Breast epithelium (tissue), 4 donors: ENCODE measurements around the gene TM9SF4. TPM values are rescaled to one million over a fixed set of nuclear protein-coding genes. Genes with fewer than 3 reads are reported as not detected.

Experiments
- DNase-seq, 2 donors: peaks; one replicate each; pipeline ENCODE4 v3.0.0-alpha.2; 2019; ENCODE audit warnings: low spot score in 2 of 2
- H3K27ac ChIP-seq, 2 donors: fragments of 200-600 bp; sonication (generic) in 1 of 2; one replicate each; pipeline ENCODE4 v1.5.1; 2016 to 2019; ENCODE audit warnings: mild to moderate bottlenecking in 1 of 2
- H3K27me3 ChIP-seq, 2 donors: fragments of 200-600 bp; sonication (generic) in 1 of 2; one replicate each; pipeline versions ENCODE4 v1.5.1 to v1.6.0; 2017 to 2019; ENCODE audit warnings: control low read depth in 1 of 2, mild to moderate bottlenecking in 1 of 2
- H3K36me3 ChIP-seq: fragments of 200-600 bp; one replicate; pipeline ENCODE4 v1.5.1; 2019
- H3K4me1 ChIP-seq, 2 donors: fragments of 200-600 bp; sonication (generic); one replicate each; pipeline ENCODE4 v1.5.1; 2016 to 2019; ENCODE audit warnings: control low read depth in 1 of 2
- H3K4me3 ChIP-seq, 3 donors: fragments of 200-600 bp; sonication (generic); 1 replicate in 2 of 3; 2 replicates in 1 of 3; pipeline ENCODE4 v1.5.1; 2016 to 2019; ENCODE audit warnings: mild to moderate bottlenecking in 3 of 3, moderate library complexity in 2 of 3
- H3K9me3 ChIP-seq, 2 donors: fragments of 200-600 bp; sonication (generic) in 1 of 2; one replicate each; pipeline ENCODE4 v1.5.1; 2016 to 2019; ENCODE audit warnings: control low read depth in 1 of 2
- CTCF ChIP-seq, 3 donors: fragments of 450-650 bp; IDR thresholded peaks; one replicate each; pipeline ENCODE4 v1.5.1; 2016 to 2017; ENCODE audit warnings: antibody characterized with exemption in 3 of 3, mild to moderate bottlenecking in 3 of 3, moderate library complexity in 3 of 3
- POLR2A ChIP-seq: fragments of 450-650 bp; IDR thresholded peaks from one replicate; pipeline ENCODE4 v1.6.1; 2016; ENCODE audit warnings: antibody characterized with exemption, mild to moderate bottlenecking, moderate library complexity
- POLR2AphosphoS5 ChIP-seq, 3 donors: sonication (generic); formaldehyde crosslinking; IDR thresholded peaks; one replicate each; pipeline ENCODE4 v1.6.1; 2017; ENCODE audit warnings: antibody characterized with exemption in 3 of 3
- intact Hi-C: fragments of 100-400 bp; cut with DNase I; formaldehyde crosslinking; loops from one replicate; pipeline ENCODE4 v1.15.1; 2023; ENCODE audit warnings: low total_unique reads
- total RNA-seq, 3 donors: library from RNA; depleted of rRNA; stranded (reverse); fragments of >200 nt; gene quantifications; one replicate each; pipeline ENCODE4 v1.1.0, GENCODE V29; 2016

The TM9SF4 gene
- total RNA-seq, 3 donors from 2014 or later = 20.2 to 28.5 (median 26.9) TPM

GRCh38 chr20:32079655-32080109 is 29.8 kb upstream of the TM9SF4 start:
- Histone ChIP-seq H3K27me3 (peaks cover 0 to 22% of the 10 kb centered on the region in 2 donors), H3K4me1 (no peaks in the 10 kb centered on the region), H3K4me3 (no peak overlapping the region), H3K9me3 (no peaks in the 10 kb centered on the region), H3K36me3 (no peaks in the 10 kb centered on the region), H3K27ac (no peak overlapping the region)
- no peak for DNase-seq
- intact Hi-C loops = no loop called here
- TF ChIP-seq POLR2AphosphoS5 (IDR thresholded peaks at IDR 0.05) (no peak), POLR2A (no peak), CTCF (IDR thresholded peaks at IDR 0.05) (no peak)

GRCh38 chr20:32080783-32081182 is 28.7 kb upstream of the TM9SF4 start:
- no peak for DNase-seq
- Histone ChIP-seq H3K27me3 (peaks cover 0 to 15% of the 10 kb centered on the region in 2 donors), H3K36me3 (no peaks in the 10 kb centered on the region), H3K27ac (no peak overlapping the region), H3K4me1 (no peaks in the 10 kb centered on the region), H3K4me3 (no peak overlapping the region), H3K9me3 (no peaks in the 10 kb centered on the region)
- intact Hi-C loops = no loop called here
- TF ChIP-seq CTCF (IDR thresholded peaks at IDR 0.05) (no peak), POLR2AphosphoS5 (IDR thresholded peaks at IDR 0.05) (no peak), POLR2A (no peak)

- no peak overlapping the region for H3K4me3 ChIP-seq
- no peak overlapping the region for H3K27ac ChIP-seq
- H3K27me3 ChIP-seq = peaks cover 0 to 15% of the 10 kb centered on the region in 2 donors
- intact Hi-C loops = no loop called here
- no peaks in the 10 kb centered on the region for H3K9me3 ChIP-seq
- no peak for DNase-seq
- no peak for TF ChIP-seq POLR2A
- no peak for TF ChIP-seq CTCF (IDR thresholded peaks at IDR 0.05)
- TF ChIP-seq POLR2AphosphoS5 (IDR thresholded peaks at IDR 0.05) = no peak
- H3K36me3 ChIP-seq = no peaks in the 10 kb centered on the region
- no peaks in the 10 kb centered on the region for H3K4me1 ChIP-seq
Observed at GRCh38 chr20:32083469-32083868, 26.0 kb upstream of the TM9SF4 start.

- no peak overlapping the region for H3K27ac ChIP-seq
- no peak overlapping the region for H3K4me3 ChIP-seq
- intact Hi-C loops = no loop called here
- H3K9me3 ChIP-seq = no peaks in the 10 kb centered on the region
- DNase-seq = no peak
- TF ChIP-seq POLR2A (no peak), CTCF (IDR thresholded peaks at IDR 0.05) (no peak), POLR2AphosphoS5 (IDR thresholded peaks at IDR 0.05) (no peak)
- H3K4me1 ChIP-seq = no peaks in the 10 kb centered on the region
- peaks cover 0 to 15% of the 10 kb centered on the region in 2 donors for H3K27me3 ChIP-seq
- no peaks in the 10 kb centered on the region for H3K36me3 ChIP-seq
Observed at GRCh38 chr20:32087070-32087469, 22.4 kb upstream of the TM9SF4 start.

- DNase-seq = no peak
- intact Hi-C loops = no loop called here
- no peak overlapping the region for H3K27ac ChIP-seq
- H3K27me3 ChIP-seq = peaks cover 0 to 8% of the 10 kb centered on the region in 2 donors
- H3K9me3 ChIP-seq = no peaks in the 10 kb centered on the region
- H3K4me1 ChIP-seq = no peaks in the 10 kb centered on the region
- H3K4me3 ChIP-seq = no peak overlapping the region
- H3K36me3 ChIP-seq = no peaks in the 10 kb centered on the region
- no peak for TF ChIP-seq POLR2A
- no peak for TF ChIP-seq CTCF (IDR thresholded peaks at IDR 0.05)
- no peak for TF ChIP-seq POLR2AphosphoS5 (IDR thresholded peaks at IDR 0.05)
Observed at GRCh38 chr20:32088759-32089158, 20.8 kb upstream of the TM9SF4 start.
